GM19395 (cell line): ENCODE data around the gene HSPB1.
"Not testable (repeated sequence)": the region's sequence is repeated elsewhere in the genome, so short reads cannot be mapped to it uniquely, and the experiment has no call there.

Experiments
- ATAC-seq: cut with Tn5 transposase; IDR thresholded peaks from one replicate; pipeline ENCODE4 v1.9.1; 2021; ENCODE audit warnings: mild to moderate bottlenecking, moderate library complexity; ENCODE audit not compliant: unreplicated experiment

The HSPB1 gene

DNA sequence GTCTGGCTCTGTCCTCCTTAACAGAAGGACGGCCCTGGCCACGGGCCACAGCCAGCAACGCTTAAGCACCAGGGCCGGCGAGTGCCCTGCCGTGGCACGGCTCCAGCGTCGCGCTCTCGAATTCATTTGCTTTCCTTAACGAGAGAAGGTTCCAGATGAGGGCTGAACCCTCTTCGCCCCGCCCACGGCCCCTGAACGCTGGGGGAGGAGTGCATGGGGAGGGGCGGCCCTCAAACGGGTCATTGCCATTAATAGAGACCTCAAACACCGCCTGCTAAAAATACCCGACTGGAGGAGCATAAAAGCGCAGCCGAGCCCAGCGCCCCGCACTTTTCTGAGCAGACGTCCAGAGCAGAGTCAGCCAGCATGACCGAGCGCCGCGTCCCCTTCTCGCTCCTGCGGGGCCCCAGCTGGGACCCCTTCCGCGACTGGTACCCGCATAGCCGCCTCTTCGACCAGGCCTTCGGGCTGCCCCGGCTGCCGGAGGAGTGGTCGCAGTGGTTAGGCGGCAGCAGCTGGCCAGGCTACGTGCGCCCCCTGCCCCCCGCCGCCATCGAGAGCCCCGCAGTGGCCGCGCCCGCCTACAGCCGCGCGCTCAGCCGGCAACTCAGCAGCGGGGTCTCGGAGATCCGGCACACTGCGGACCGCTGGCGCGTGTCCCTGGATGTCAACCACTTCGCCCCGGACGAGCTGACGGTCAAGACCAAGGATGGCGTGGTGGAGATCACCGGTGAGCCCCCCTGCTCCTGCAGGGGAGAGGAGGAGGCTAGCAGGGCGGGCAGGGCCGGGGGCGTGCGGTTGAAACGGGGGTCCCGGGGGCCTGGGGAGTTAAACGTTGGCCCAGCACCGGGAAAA lies at the start of gene HSPB1:
TSS of gene HSPB1 (plus strand) at position 327 of the 855 bp plus-strand sequence. CDS start at position 367, 40 bp downstream.
- peak; percentile 67 for ATAC-seq

DNA sequence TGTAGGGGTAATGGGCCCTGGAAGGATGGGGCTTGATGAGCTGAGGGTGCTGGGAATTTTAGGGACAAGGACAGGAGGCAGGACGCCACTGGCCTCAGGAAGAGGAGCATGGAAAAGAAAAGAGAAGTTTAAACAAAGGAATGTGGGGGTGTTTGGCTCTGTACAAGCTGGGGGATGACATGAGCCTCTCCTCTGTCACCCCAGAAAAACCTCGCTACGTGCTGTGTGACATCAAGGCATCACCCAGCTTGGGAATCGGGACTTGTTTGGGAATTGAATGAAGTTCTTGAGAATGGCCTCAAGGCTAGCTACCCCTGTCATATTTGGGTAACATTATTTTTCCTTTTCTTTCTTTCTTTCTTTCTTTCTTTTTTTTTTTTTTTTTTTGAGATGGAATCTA lies 47.7 kb upstream of the HSPB1 start:
- no peak for ATAC-seq

DNA sequence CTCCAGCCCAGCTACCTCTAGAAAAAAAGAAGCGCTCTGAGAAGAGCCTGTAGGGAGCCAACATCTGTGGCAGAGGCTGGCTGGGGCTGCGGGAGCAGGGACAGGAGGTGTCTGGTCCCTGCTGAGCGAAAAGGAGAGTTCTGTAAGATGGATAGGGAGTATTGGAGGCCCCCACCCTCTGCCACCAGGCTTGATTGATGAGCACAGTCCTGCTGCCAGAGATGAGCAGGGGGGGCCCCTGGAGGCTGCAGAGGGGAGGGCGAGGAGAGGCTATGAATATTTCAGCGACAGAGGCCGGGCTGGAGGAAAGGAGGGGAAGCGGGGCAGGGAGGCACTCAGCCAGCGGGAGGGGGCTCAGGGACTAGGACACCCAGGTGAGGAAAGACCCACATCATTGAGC lies 44.5 kb upstream of the HSPB1 start:
- no peak for ATAC-seq

DNA sequence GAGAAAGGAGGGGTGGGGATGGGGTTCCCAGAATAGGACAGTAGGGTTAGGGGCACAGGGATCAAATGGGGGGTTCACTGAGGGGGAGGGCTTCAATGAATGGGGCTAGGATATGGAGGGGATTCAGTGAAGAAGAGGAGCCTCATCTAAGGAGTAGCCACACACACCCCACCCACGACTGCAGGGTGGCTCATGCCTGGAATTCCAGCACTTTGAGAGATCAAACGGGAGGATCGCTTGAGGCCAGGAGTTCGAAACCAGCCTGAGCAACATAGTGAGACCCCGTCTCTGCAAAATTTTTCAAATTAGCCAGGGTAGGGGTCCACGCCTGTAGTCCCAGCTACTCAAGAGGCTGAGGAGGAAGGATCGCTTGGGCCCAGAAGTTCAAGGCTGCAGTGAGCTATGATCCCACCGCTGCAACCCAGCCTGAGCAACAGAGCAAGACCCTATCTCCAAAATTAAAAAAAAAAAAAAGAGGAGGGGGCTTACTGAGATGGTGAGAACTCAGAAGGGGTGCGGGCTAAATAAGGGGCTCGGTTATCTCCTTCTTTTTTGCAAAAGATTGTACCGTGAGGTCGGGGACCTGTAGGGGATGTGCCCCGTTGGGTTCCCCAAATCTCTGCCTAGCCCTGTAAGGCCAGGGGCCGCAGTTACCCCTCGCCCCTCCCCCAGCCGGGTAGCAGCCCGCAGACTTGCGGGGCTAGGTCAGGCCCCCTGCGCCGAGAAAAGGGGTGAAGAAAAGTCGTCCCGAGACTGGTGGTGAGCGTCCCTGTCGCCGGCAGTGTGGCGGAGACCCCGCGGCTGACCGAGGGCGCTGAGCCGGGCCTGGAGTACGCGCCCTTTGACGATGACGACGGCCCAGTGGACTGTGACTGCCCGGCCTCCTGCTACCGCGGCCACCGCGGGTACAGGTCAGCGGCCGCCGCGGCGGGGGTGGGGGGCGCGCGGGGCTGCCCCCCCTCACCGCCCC lies 43.1 kb upstream of the HSPB1 start:
- ATAC-seq, result no peak

DNA sequence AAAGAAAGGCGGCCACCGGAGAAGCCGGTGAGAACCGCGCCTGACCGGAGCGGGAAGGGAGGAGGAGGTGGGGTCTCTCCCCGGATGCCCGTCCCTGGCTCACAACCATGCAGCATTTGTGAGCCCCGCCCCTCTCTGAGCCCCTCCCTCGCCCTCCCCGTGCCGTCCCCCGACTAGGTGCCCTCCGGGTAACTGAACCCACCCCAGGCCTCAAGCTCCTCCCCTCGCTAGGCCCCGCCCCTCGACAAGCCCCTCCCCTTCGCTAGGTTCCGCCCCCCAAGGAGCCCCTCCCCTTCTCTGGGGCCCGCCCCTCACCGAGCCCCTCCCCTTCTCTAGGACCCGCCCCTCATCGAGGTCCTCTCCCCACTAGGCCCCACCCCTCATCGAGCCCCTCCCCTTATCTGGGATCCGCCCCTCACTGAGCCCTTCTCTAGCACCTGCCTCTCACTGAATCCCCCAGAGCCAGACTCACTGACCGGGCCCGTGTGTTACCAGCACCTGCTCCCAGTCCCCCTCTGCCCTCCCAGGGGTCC lies 42.2 kb upstream of the HSPB1 start:
- ATAC-seq, result no peak

DNA sequence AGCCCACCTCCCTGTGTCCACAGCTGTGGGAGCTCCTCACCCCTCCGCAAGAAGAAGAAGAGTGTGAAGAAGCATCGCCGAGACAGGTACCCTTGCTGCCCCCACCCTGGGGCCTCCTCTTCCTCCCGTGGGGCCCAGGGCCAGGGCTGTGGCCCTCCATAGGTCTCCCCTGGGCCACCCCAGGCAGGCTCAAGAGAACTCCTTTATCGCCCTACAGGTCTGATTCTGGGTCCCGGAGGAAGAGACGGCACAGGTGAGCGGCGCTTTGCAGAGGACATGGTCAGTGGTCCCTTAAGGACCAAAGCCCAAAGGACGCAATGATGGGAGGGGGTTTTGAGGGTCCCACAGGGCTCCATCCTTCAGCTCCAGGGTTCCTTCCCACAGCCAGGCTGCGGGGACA lies 41.1 kb upstream of the HSPB1 start:
- ATAC-seq, result no peak

DNA sequence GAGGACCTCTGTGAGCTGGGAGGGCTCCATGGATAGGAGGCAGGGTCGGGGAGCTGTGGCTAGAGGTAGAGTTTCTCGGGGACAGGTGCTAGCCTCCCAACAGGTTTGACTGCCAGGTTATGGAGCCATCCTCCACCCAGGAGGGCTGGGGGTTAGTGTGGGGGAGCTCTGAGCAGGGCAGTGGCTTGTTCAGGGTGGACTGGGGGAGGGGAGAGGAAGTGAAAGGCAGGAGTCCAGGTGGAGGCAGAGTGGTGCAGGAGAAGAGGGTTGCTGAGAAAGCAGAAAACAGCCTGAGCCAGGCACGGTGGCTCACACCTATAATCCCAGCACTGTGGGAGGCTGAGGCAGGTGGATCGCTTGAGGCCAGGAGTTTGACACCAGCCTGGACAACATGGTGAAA lies 40.5 kb upstream of the HSPB1 start:
- ATAC-seq, result no peak

DNA sequence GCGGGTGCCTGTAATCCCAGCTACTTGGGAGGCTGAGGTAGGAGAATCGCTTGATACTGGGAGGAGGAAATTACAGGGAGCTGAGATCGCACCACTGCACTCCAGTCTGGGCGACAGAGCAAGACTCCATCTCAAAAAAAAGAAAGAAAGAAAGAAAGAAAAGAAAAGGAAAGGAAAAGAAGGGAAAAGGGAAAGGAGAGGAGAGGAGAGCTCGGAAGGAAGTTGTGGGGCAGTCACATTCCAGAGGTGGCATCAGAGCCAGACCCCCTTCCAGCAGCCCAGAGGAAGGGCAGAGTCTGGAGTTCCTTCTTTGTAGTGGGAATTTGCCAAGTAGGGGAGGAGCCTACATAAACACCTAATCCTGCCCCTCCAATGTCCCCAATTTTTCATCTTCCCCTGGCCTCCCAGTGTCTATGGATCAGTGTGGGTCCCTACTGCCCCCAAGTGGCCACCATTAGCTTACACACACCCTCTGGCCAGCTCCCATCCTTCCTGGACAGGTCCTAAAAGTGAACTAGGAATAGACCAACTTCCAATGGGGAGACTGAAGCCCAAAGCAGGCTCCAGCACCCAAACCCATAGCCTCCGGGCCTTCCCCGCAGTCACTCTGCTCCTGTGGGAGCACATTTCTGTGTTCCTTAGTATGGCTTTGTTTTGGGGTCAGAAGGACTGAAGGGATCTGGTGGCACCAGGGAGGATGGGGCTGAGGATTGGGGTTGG lies 39.6 kb upstream of the HSPB1 start:
- ATAC-seq, result no peak

DNA sequence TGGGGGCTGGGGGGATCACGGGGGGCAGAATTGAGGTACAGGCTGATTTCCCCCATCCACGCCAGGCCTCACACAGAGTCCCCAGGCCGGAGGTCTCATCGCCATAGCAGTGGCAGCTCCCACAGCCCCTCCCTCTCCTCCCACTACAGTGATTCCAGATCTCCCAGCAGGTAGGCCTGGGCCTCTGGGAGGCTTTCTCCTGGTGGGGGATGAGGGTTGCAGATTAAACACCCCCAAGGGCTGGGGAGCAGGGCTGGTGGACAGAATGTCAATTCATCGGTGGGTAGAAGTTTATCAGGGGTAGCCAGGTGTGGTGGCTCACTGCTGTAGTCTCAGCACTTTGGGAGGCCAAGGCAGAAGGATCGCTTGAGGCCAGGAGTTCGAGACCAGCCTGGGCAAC lies 37.2 kb upstream of the HSPB1 start:
- no peak for ATAC-seq

DNA sequence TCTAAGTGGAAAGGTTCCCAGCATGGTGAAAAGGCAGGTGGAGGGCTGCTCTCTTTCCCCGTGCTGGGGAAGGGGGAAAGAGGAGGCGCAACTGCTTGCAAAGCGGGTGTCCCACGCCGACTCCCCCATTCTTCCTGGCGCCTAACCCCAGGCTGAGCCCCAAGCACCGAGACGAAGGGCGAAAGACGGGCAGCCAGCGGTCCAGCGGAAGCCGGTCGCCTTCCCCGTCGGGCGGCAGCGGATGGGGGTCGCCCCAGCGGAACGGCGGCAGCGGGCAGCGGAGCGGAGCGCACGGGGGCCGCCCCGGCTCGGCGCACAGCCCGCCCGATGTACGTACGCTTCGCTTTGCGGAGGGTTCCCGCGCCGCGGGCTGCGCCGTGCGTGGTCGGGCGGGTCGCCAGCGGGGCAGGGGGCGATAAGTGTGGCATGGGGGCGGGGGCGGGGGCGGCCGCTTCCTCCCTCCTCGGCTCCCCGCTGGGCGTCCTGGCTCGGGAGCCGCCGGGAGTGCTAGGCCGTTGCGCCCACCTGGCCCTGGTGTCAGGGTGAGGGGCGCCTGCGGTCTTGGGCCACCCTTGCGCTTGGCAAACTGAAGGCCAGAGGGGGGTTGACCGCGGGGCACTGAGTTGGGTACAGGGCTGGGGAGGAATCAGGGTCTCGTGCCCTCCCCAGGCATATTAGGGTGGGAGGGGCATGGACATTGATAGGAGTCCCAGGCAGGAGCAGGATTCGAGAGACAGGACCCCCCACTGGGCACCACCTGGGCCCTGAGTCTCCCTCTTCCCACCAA lies 35.2 kb upstream of the HSPB1 start:
- no peak for ATAC-seq

DNA sequence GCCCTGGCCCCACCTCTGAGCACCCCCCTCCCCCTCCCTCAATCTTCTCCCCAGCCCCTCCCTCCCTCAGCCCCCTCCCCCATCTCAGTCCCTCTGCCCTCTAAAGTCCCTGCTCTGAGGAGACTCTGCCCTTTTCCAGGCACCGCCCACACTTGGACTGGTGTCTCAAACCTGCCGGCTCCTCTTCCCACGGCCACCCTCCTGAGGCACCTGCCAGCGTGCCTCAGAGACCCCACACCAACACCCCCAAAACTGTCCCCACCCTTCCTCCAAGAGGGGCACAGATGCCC lies 34.6 kb upstream of the HSPB1 start:
- ATAC-seq, result no peak

DNA sequence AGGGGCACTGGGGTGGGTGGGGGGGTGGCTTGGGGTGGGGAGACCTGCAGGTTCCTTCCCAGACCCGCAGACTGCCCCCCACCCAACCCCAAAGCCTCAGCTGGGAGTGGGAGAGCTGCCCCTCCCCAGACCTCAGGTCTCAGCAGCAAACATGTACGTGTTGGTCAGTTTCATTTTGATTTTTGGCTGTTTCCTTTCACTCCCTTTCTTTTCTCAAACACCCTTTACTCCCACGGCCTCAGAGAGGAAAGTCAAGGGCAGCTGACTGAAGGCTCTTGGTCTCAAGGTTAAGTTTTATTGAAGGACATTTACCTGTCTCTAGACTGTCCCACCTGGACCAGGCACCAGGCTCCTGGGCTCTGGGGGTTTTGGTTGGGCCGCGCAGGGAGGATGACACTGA lies 34.1 kb upstream of the HSPB1 start:
- no peak for ATAC-seq

DNA sequence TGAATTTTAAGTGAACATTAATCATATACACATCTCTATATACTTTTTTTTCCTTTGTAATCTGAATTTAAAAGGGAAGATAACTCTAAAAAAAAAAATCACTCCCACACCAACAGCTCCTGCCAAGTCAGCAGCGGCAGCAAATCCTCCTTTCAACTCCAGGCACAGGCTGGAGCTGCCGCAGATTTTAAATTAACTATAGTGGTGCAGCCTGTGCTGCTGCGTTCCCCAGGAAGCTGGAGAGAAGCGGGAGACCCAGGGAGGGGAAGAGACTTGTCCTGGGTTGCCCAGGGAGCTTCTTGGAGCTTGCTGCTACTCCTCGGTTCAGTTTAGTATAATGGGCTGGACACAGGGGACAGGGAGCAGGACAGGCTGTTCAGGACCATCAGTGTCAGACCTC lies 32.6 kb upstream of the HSPB1 start:
- no peak for ATAC-seq

DNA sequence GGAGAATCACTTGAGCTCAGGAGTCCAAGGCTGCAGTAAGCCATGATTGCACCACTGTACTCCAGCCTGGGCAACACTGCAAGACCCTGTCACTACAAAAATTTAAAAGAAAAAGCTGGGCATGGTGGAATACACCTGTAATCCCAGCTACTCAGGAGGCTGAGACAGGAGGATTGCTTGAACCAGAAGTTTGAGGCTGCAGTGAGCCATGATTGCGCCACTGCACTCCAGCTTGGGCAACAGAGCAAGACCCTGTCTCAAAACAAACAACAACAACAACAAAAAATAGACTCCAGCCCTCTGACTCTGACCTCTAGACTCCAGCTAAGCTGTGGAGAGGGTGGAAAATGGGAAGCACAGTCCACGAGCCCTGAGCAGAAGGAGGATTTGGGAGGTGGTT lies 31.1 kb upstream of the HSPB1 start:
- not testable (repeated sequence) for ATAC-seq

DNA sequence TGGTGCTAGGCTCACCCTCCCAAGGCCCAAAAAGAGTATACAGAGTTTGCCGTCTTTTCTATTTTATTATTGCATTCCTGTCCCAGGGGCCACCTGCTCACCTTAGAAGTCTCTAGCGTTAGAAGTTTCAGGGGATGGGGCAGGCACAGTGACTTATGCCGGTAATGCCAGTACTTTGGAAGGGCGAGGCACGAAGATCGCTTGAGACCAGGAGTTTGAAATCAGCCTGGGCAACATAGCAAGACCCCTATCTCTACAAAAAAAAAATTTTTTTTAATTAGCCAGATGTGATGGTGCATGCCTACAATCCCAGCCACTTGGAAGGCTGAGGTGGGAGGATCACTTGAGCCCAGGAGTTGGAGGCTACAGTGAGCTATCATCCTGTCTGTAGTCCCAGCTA lies 30.3 kb upstream of the HSPB1 start:
- no peak for ATAC-seq

DNA sequence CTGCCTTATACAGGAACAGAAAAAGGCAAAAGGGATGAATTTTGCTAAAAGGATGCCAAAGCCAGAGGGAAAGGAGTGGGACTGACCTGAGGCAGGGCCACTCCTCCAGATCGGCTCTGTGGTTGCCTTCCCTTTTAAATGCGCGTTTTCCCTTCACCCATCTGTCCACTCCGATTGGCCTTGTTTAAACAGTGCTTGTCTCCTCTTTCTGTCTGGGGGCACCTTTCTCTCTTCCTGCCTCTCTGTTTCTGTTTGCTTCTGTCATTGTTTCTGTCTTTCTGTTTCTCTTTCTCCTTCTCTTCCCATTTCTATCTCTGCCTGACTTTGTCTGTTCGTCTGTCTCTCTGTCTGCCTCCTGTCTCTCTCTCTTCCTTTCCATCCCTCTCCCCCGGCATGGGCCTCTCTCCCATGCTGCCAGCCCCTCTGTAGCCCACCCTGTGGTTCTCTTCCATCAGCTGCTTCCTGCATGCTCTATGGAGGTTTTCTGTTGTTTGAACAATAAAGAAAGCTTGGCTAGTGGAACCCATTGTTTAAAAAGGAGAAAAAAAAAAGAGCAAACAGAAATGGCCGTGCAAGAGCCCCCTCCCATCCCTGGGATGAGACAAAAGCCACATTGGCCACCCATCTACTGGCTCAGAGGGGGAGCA lies 29.5 kb upstream of the HSPB1 start:
- ATAC-seq, result peak; percentile 76

DNA sequence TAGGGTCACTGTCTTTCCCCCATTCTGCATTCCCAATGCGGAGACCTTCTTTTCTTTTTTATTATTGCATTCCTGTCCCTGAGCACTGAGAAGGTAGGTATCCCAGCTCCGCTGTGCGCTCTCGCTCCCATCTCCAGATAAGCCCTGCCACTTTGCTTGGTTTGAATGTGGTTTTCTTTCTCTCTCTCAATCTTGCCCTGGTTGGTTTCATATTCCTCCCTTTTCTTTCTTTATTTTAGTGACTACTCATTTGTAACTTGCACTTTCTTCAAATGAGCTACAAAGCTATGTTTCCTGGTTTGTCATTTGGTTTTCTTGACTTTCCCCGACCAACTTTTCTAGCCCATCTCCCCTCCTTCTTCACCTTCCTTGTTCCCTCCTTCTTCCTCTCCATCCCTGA lies 29.0 kb upstream of the HSPB1 start:
- ATAC-seq, result no peak

DNA sequence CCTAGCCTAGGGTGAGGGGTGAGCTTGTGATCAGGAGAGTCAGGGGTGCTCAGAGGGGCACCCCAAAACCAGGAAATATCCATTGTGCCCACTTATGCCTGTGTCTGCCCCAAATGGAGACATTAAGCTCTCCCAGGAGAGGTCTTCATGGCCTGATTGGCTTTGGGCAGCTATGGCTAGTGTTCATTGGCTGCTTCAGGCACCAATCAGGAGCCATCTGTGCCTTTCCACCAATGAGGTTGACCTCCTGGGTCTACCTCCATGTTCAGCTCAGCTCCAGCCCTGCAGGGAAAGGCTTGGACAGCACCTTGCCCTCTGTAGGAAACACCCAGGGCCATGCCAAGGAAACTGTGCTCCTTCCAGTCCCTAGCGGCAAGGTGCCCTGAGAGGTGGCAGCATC lies 23.9 kb upstream of the HSPB1 start:
- ATAC-seq, result no peak

DNA sequence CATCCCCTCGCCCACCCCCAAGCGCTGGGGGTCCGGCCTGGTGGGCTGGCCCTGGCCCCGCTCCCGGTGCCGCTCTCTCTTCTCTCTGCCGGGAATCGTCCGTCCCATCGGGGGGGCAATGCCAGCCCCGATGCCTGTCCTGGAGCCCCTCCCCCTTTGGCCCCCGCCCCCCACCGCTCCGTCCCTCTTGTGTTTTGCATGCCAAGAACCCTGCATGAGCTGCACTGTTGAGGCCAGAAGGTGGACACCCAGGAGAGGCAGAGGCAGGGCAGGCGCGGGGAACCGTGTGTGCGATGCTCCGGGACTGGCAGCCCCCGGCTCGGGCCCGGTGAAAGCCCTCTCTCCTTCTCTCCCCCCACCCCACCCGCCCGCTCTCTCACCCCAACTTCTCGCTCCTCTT lies 22.1 kb upstream of the HSPB1 start:
- ATAC-seq, result no peak
